ENCODE measurements around the gene SLC25A33. TPM values are rescaled to one million over a fixed set of nuclear protein-coding genes. Genes with fewer than 3 reads are reported as not detected.

Gene SLC25A33
- total RNA-seq, 1 experiment from 2014 or later = 8.1 TPM

DNA sequence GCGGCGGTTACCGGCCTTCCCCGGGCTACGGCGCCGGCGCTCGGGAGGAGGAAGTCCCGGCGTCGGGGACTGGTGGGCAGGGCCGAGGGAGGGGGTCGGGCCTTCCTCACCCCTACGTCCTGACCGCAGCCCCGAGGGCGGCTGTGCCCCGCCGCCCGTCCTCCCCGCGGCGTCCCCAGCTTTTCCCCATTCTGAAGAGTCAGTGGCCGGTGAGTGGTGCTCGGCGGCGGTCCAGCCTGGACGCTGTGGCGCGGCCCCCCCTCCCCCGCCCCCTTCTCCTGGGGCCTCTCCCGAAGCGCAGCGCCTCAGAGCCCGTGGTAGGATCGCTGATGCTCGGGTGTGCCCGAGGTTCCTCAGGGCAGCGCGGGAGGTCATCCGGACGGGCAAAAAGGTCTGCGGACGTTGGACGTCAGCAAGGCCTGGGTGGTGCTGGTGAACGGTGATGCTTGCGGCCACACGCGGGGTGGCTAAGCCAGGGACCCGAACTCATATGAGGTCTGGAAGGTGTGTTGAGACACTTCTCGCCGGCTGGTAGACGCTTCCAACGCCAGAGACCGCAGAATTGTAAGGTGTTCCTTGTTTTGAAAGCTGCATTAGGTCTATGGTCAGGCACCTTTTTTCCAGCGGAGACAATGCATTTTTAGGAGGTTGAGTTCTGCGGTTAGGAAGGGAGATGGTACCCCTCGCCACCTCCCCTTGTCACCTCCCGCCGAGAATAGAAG is 725 bp downstream of the SLC25A33 start:
- H3K4me1 Mint-ChIP-seq (ENCODE audit: insufficient read depth, unreplicated experiment) = peaks cover 5% of the 10 kb centered on the region
- H3K4me3 Mint-ChIP-seq (ENCODE audit: unreplicated experiment) = peak overlapping the region; percentile 71
- ChIA-PET CTCF (interaction anchor here (0.6 to 0.9 kb wide), 3 partner anchors 14 to 54 kb away, joined by 3 to 4 read pairs (median 3); no protein-coding TSS in a partner anchor), POLR2A (interaction anchor here (0.7 to 1.5 kb wide), 11 partner anchors 9 to 328 kb away, joined by 3 to 15 read pairs (median 4); no protein-coding TSS in a partner anchor)
- no peaks in the 10 kb centered on the region for H3K27me3 Mint-ChIP-seq (ENCODE audit: insufficient read depth, unreplicated experiment)
- peak; percentile 43 for DNase-seq (ENCODE audit: unreplicated experiment)
- peak overlapping the region; percentile 29 for H3K27ac Mint-ChIP-seq (ENCODE audit: low read depth, unreplicated experiment)
- intact Hi-C loops (cut with micrococcal nuclease) = no loop called here
- H3K9me3 Mint-ChIP-seq (ENCODE audit: unreplicated experiment) = no peaks in the 10 kb centered on the region
- no TSS peak for BruUV-seq (replicated peaks)
- TF ChIP-seq, protein P1, sequence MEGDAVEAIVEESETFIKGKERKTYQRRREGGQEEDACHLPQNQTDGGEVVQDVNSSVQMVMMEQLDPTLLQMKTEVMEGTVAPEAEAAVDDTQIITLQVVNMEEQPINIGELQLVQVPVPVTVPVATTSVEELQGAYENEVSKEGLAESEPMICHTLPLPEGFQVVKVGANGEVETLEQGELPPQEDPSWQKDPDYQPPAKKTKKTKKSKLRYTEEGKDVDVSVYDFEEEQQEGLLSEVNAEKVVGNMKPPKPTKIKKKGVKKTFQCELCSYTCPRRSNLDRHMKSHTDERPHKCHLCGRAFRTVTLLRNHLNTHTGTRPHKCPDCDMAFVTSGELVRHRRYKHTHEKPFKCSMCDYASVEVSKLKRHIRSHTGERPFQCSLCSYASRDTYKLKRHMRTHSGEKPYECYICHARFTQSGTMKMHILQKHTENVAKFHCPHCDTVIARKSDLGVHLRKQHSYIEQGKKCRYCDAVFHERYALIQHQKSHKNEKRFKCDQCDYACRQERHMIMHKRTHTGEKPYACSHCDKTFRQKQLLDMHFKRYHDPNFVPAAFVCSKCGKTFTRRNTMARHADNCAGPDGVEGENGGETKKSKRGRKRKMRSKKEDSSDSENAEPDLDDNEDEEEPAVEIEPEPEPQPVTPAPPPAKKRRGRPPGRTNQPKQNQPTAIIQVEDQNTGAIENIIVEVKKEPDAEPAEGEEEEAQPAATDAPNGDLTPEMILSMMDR (IDR thresholded peaks at IDR 0.05; ENCODE audit: unreplicated experiment) = no peak
- H3K36me3 Mint-ChIP-seq (ENCODE audit: insufficient read depth, unreplicated experiment) = no peaks in the 10 kb centered on the region

- peak; percentile 40 for DNase-seq (ENCODE audit: unreplicated experiment)
- Mint-ChIP-seq H3K36me3 (ENCODE audit: insufficient read depth, unreplicated experiment) (no peaks in the 10 kb centered on the region), H3K4me3 (ENCODE audit: unreplicated experiment) (no peak overlapping the region), H3K4me1 (ENCODE audit: insufficient read depth, unreplicated experiment) (peaks cover 5% of the 10 kb centered on the region), H3K27ac (ENCODE audit: low read depth, unreplicated experiment) (no peak overlapping the region), H3K9me3 (ENCODE audit: unreplicated experiment) (no peaks in the 10 kb centered on the region), H3K27me3 (ENCODE audit: insufficient read depth, unreplicated experiment) (no peaks in the 10 kb centered on the region)
- CTCF ChIA-PET = interaction anchor here (0.6 kb wide), 2 partner anchors 10 to 88 kb away, joined by 3 read pairs; no protein-coding TSS in a partner anchor
- intact Hi-C loops (cut with micrococcal nuclease) = no loop called here
- POLR2A ChIA-PET = interaction anchor here (0.8 to 1.0 kb wide), 2 partner anchors 9 to 13 kb away, joined by 3 to 4 read pairs; no protein-coding TSS in a partner anchor
- TF ChIP-seq, protein P1 (IDR thresholded peaks at IDR 0.05; ENCODE audit: unreplicated experiment) = no peak
- BruUV-seq (replicated peaks) = no TSS peak
Measured at GRCh38 chr1:9542430-9542829, 3.2 kb downstream of the SLC25A33 start.

DNA sequence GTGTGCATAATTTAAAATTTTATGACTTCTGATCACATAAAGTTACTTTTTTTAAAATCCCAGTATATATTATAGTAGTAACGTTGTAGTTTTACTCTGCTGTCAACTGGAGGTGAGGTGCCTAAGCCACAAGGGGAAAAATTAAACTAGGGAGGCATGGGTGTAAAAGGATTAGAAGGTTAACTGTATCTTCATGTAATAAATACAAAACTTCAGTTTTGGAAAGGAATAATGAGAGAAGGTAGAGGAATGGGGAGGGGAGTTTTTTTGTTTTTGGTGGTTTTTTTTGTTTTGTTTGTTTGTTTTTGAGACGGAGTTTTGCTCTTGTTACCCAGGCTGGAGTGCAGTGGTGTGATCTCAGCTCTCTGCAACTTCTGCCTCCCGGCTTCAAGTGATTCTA is 5.7 kb downstream of the SLC25A33 start:
- Mint-ChIP-seq H3K4me3 (ENCODE audit: unreplicated experiment) (no peak overlapping the region), H3K9me3 (ENCODE audit: unreplicated experiment) (no peaks in the 10 kb centered on the region), H3K27me3 (ENCODE audit: insufficient read depth, unreplicated experiment) (no peaks in the 10 kb centered on the region), H3K27ac (ENCODE audit: low read depth, unreplicated experiment) (no peak overlapping the region), H3K4me1 (ENCODE audit: insufficient read depth, unreplicated experiment) (peaks cover 5% of the 10 kb centered on the region), H3K36me3 (ENCODE audit: insufficient read depth, unreplicated experiment) (no peaks in the 10 kb centered on the region)
- no TSS peak for BruUV-seq (replicated peaks)
- intact Hi-C loops (cut with micrococcal nuclease) = no loop called here
- TF ChIP-seq, protein P1 (IDR thresholded peaks at IDR 0.05; ENCODE audit: unreplicated experiment) = no peak
- CTCF ChIA-PET = interaction anchor here (1.3 kb wide), 1 partner anchor 29 kb away, joined by 3 read pairs; no protein-coding TSS in a partner anchor
- POLR2A ChIA-PET = interaction anchor here (2.0 kb wide), 1 partner anchor 10 kb away, joined by 4 read pairs; no protein-coding TSS in a partner anchor
- no peak for DNase-seq (ENCODE audit: unreplicated experiment)

- intact Hi-C loops (cut with micrococcal nuclease) = no loop called here
- H3K27ac Mint-ChIP-seq (ENCODE audit: low read depth, unreplicated experiment) = no peak overlapping the region
- H3K4me1 Mint-ChIP-seq (ENCODE audit: insufficient read depth, unreplicated experiment) = peaks cover 1% of the 10 kb centered on the region
- no peak for DNase-seq (ENCODE audit: unreplicated experiment)
- TF ChIP-seq, protein P1 (IDR thresholded peaks at IDR 0.05; ENCODE audit: unreplicated experiment) = no peak
- peaks cover 14% of the 10 kb centered on the region for H3K36me3 Mint-ChIP-seq (ENCODE audit: insufficient read depth, unreplicated experiment)
- BruUV-seq (replicated peaks) = no TSS peak
- ChIA-PET CTCF (interaction anchor here (0.5 to 0.6 kb wide), 2 partner anchors 23 to 761 kb away, joined by 4 read pairs; no protein-coding TSS in a partner anchor), POLR2A (no interaction called here)
- no peaks in the 10 kb centered on the region for H3K9me3 Mint-ChIP-seq (ENCODE audit: unreplicated experiment)
- no peaks in the 10 kb centered on the region for H3K27me3 Mint-ChIP-seq (ENCODE audit: insufficient read depth, unreplicated experiment)
- H3K4me3 Mint-ChIP-seq (ENCODE audit: unreplicated experiment) = no peak overlapping the region
Measured at GRCh38 chr1:9549955-9550546, 10.8 kb downstream of the SLC25A33 start.

Data from MCF 10A (cell line).